GM18505 (cell line): ENCODE measurements around the gene IQSEC3.
"Not testable (repeated sequence)": the region's sequence is repeated elsewhere in the genome, so short reads cannot be mapped to it uniquely, and the experiment has no call there.

ENCODE experiments used
- ATAC-seq: cut with Tn5 transposase; IDR thresholded peaks from one replicate; pipeline ENCODE4 v1.9.1; 2021; ENCODE audit not compliant: unreplicated experiment
- POLR2A ChIP-seq: IDR thresholded peaks from 4 replicates; pipeline ENCODE4 v1.6.1; 2011; ENCODE audit warnings: borderline replicate concordance; ENCODE audit not compliant: insufficient read depth, insufficient read length; ENCODE audit errors: extremely low read depth

IQSEC3 gene

GRCh38 chr12:114626-115211 is 48.2 kb downstream of the IQSEC3 start:
- no peak for TF ChIP-seq POLR2A
- no peak for ATAC-seq

GRCh38 chr12:115518-115917 is 49.0 kb downstream of the IQSEC3 start:
- TF ChIP-seq POLR2A: no peak
- no peak for ATAC-seq

- no peak for ATAC-seq
- TF ChIP-seq POLR2A: no peak
These were observed 49.7 kb downstream of the IQSEC3 start for GRCh38 chr12:115960-116915.

- no peak for TF ChIP-seq POLR2A
- ATAC-seq: no peak
These were observed 50.7 kb downstream of the IQSEC3 start for GRCh38 chr12:117311-117710.

- no peak for ATAC-seq
- TF ChIP-seq POLR2A: no peak
These were observed 51.3 kb downstream of the IQSEC3 start for GRCh38 chr12:117816-118345.

GRCh38 chr12:118591-118990 is 52.0 kb downstream of the IQSEC3 start:
- no peak for ATAC-seq
- no peak for TF ChIP-seq POLR2A

- TF ChIP-seq POLR2A: no peak
- ATAC-seq: no peak
These were observed 54.4 kb downstream of the IQSEC3 start for GRCh38 chr12:120951-121350.

- ATAC-seq: no peak
- no peak for TF ChIP-seq POLR2A
These were observed 55.1 kb downstream of the IQSEC3 start for GRCh38 chr12:121647-122046.

GRCh38 chr12:125075-125474 is 58.5 kb downstream of the IQSEC3 start:
- TF ChIP-seq POLR2A: no peak
- ATAC-seq: no peak

- no peak for TF ChIP-seq POLR2A
- no peak for ATAC-seq
These were observed 59.0 kb downstream of the IQSEC3 start for GRCh38 chr12:125566-125965.

GRCh38 chr12:128079-128478 is 61.5 kb downstream of the IQSEC3 start:
- TF ChIP-seq POLR2A: no peak
- ATAC-seq: no peak

GRCh38 chr12:129001-129400 is 62.4 kb downstream of the IQSEC3 start:
- ATAC-seq: no peak
- no peak for TF ChIP-seq POLR2A

GRCh38 chr12:130519-130918 is 64.0 kb downstream of the IQSEC3 start:
- ATAC-seq: no peak
- TF ChIP-seq POLR2A: no peak

GRCh38 chr12:131008-131407 is 64.4 kb downstream of the IQSEC3 start:
- TF ChIP-seq POLR2A: no peak
- ATAC-seq: no peak

- TF ChIP-seq POLR2A: no peak
- ATAC-seq: no peak
These were observed 65.3 kb downstream of the IQSEC3 start for GRCh38 chr12:131732-132495.

GRCh38 chr12:133616-134232 is 67.2 kb downstream of the IQSEC3 start:
- ATAC-seq: not testable (repeated sequence)
